ENCODE measurements around the gene PSMD1.
"Not testable (repeated sequence)": the region's sequence is repeated elsewhere in the genome, so short reads cannot be mapped to it uniquely, and the experiment has no call there.

PSMD1 gene

DNA sequence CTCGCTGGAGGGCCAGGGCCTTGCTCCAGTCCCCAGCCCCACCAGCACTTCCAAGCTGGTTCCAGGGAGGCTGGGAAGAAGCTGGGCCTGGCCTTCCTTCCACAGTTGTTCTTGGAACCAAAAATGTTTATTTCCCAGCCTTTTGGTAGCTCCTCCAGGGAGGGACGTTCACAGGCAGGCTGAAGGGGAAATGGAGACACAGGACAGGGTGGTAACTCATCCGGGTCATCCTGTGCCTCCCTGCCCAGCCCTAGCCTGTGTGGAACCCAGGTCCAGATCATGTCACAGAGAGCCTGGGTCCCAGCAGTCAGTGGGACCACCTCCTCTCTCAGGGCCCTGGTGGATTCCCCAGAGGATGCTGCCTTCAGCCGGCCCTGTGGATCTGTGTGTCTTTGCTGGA lies 129.2 kb downstream of the PSMD1 start:
- DNase-seq (ENCODE audit: low read depth in 2 of 2): no peak

DNA sequence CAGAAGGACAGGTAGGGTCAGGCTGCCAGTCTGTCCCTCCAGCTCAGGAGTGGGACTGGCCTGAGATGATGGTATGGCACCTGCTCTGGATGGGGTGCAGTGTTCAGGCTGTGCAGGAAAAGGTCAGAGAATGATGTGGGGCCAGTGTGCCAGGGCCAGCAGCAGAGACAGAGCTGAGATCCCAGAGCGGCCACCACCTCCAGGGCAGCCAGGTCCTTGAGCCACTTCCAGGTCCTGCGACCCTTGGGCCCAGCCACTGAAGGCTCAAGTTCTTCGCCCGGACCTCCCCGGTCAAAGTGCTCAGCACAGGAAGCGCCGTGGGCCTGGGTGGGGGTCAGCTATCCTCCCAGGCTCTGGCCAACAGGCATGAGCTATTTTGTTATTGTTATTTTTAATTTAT lies 129.7 kb downstream of the PSMD1 start:
- no peak for DNase-seq (ENCODE audit: low read depth in 2 of 2)

DNA sequence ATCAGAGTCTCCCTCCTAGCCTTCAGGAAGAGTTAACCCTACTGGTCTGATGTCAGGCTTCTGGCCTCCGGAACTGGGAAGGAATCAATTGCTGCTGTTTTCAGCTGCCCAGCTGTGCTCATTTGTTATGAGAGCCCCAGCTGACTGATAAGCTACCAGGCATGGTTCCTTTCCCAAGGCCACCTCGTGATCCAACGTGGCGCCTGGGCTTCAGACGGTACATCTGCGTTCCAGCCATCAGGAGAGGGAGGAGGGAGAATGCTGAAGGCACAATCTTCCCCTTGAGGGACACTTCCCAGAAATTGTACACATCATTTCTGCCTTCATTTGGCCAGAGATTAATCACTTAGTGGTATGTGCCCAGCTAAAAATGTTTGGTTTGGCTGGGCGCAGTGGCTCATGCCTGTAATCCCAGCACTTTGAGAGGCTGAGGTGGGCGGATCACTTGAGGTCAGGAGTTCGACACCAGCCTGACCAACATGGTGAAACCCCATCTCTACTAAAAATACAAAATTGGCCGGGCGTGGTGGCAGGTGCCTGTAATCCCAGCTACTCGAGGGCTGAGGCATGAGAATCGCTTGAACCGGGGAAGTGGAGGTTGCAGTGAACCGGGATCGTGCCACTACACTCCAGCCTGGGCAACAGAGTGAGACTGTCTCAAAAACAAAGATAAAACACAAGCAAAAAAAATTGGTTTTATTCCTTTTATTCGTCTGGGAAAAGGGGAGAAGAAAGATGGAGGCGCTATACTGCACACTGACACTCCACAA lies 131.3 kb downstream of the PSMD1 start:
- no peak for DNase-seq (ENCODE audit: low read depth in 2 of 2)

DNA sequence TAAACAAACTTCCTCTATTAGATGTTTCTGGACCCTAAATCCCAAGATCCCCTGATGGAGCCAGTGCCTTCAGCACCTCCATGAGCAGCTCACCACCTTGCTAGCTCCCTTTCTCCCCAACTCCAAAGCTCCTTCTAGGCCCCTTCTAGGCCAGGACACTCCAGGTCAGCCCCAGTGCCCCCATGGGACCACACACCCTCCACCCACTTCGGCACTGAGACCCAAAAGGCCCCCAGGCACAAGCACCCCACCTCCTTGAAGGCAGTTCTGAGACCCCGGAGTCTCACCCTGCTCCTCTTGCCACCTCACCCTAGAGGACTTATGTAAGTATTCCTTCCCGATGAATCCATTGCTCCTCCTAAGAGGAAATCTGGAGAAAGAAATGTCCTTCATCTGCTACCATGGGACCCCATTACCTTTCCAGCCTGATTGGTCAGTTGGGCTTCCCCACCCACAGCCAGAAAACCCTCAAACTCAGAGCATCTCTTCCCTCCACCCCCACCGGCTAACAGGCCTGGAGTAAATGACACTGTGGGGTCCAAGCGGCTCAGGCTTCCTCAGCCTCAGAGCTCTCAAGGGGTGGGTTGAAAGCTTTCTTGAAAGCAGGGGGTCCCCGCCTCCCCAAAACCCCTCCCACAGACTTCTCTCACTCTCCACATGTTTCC lies 132.0 kb downstream of the PSMD1 start:
- no peak for DNase-seq (ENCODE audit: low read depth in 2 of 2)

DNA sequence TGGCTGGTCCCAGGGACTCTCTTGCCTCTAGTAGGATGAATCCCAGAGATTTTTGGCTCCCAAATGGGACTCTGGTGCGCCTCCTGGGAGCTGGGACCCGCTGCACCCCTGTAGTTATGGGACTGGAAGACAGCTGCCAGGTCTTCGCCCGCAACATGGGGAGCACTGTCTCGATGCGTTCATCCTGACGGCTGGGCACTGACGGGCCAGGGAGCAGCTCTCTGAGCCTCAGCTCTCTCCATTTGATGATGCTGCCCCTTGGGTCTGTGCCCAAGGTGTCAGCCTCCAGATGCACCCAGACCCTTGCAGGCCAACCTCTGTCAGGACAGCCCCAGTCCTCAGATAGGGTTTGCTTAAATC lies 132.5 kb downstream of the PSMD1 start:
- no peak for DNase-seq (ENCODE audit: low read depth in 2 of 2)

DNA sequence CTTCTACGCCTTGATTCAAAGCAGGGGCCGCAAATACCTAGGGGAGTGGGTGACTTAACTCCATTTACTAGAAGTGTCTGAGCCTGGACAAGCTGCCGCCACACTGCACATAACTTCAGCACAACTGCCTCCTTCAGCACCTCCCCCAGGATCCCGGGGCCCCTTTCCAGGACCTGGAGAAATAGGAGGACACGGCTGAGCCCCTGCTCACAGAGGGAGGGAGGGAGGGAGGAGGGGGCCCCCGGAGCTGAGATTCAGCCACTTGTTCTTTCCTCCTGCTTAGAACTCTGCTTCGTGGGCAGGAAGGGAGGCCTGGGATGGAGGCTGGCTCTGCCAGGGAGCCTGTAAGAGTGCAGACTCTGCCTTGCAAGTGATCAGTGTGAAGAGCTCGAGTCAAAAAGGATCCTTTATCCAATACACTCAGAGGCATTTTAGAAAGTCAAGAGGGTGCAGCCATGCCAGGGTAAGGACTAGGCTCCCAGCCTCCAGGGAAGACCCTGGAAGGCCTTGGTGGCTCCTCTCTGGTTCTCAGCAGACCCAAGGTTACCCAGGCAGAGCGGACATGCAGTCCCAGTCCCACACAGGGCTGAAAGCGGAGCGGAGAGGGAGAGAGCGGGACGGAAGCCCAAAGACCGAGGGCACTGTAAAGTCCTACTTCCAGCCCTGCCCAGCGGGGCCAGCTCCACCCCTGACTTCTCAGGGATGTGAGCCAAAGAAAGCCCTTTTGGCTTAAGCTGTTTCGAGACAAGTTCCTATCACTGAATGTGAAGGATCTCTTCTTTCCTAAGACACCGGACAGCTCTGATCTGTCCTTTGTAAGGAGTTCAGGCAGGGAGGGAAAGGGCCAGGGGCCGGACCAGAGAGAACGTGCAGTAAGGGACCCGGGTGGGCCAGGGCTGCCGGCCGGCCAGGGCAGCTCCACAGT lies 133.2 kb downstream of the PSMD1 start:
- DNase-seq (ENCODE audit: low read depth in 2 of 2): no peak

DNA sequence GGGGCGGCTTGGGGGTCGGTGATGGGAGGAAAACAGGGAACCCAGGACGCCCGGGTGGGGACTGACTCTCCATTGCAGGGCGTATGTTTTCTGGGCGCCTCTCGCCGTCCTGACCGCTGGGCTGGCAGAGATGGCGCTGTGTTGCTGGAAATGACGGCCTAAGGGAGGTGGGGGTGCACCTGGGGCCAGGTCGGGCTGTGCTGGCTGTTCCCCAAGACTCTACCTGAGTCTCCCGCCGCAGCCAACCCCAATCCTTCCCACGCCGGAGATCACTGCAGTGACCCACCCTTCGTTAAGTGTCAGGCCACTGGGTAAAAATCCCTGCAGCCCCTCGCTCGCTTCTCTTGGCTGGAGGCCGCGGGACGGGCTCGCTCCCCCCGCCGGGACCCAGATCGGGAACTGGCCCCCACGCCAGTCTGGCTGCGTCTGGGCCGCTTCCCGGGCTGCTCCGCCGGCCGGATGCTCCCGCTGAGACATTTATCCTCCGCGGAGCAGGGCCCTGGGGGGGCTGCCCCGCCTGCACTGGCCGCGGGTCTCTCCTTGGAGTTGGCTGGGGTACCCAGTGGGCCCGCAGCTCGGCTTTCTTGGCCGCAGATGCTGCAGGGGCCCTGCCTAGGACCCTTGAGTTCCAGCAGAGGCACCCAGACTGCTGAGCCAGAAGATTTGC lies 134.0 kb downstream of the PSMD1 start:
- no peak for DNase-seq (ENCODE audit: low read depth in 2 of 2)

DNA sequence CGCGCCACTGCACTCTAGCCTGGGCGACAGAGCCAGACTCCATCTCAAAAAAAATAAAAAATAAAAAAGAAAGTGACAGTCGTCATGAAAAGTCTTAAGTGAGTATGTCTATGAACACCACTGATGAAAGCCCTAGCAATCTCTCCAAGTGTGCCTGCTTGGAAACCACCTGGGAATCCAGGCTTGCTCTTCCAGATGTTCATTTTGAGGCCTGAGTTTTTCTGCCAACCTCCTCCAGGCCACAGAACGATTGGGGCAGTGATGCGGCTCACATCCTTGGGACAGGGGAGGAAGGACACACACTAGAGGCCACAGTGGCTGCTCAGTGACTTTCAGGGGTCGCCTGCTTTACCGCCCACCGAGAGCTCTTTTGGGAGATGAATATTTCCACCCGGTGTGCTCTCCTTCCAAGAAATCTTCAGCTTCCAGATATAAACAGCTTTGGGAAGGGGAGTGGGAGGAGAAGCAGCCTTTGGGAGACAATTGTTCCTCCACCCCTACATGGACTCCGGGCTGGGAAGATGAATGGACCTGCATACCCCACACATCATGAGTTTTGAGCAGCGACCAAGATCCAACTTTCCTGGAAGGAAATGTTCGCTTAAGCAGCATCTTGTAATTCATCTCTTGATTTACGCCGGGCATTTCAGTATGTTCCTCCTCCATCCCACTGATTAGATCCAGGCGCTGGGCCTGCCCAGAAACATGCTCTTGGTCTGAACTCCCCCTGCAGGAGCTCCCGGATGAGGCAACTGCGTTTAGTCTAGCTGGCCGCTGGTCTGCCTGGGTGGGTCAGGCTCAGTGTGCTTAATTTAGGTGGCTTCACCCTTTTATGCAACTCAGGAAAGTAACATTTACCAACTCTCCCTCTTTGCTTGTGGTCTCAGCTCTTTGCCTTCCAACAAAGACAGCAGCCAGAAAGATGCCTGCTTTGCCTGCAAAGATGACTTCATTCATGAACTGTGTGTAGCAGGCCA lies 135.5 kb downstream of the PSMD1 start:
- DNase-seq (ENCODE audit: low read depth in 2 of 2): peak; percentile 81 to 82

DNA sequence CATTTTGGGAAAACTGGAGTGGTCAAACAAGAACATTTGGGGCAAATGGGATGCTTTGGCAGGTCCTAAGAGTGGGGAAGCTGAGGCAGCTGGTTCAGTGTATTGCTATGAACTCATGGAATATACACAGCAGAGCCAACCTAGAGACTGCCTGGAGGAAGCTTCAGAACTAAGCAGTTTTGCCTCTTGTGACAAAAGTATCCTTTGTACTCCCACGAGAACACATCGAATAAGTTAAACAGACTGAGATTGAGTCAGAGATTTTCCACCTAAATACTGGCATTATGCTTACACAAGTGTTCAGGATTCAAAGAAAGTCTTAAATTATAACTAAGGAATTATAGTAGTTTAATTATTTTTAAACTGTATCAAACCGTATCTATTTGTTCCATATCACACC lies 136.5 kb downstream of the PSMD1 start:
- no peak for DNase-seq (ENCODE audit: low read depth in 2 of 2)

DNA sequence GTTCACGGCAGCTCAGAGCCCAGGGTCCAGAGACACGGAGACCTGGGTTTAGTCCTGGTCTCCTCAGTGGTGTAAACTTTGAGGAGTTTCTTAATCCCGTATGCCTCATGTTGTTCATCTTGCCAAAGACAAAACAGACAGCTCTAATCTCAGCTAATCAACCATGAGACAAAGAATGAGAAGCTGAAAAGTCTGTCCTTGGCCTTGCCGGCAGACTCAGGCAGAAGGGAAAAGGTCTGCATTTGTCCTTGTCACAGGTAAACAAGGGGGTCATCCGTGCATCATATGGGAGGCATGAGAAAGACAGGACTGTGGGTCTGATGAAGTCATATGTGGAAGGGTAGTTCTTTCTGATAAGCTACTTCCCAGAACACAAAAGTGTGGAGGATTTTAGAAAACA lies 139.9 kb downstream of the PSMD1 start:
- no peak for DNase-seq (ENCODE audit: low read depth in 2 of 2)

DNA sequence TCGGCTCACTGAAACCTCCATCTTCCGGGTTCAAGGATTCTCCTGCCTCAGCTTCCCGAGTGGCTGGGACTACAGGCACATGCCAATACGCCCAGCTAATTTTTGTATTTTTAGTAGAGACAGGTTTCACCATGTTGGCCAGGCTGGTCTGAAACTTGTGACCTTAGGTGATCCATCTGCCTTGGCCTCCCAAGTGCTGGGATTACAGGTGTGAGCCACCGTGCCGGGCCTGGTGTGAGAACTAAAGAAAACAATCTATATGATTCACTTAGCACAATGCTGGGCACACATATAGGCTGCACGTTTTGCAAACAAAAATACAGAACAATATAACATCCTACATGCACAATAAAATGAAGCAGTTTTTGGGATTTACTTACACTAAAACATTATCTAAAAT lies 140.5 kb downstream of the PSMD1 start:
- not testable (repeated sequence) for DNase-seq (ENCODE audit: low read depth in 2 of 2)

DNA sequence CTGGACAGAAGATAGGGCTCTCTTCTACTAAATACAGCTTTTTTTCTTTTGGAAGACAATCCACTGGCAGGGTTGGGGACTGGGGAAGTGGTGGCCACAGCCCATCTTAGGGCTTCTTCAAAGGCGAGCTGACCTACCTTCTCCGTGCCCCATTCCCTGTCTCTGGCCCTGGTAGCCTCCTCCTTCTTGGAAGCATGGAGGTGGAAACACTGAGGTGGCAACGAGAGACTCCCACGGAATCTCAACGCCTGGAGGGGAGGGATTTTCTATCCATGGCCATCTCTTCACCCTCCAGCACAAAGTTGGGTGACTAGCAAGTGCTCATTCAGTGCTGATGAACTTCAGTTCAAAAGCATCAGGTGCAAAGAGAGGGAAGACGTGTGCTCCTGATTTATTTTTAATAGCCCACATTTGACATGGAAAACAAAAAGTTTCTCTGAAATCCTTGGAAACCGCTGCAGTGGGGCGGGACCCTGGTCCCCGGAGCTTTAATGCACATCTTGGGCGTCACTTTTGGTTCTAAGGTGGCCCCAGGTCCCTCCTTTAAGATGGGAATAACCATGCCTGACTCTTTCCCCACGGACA lies 141.1 kb downstream of the PSMD1 start:
- no peak for DNase-seq (ENCODE audit: low read depth in 2 of 2)

DNA sequence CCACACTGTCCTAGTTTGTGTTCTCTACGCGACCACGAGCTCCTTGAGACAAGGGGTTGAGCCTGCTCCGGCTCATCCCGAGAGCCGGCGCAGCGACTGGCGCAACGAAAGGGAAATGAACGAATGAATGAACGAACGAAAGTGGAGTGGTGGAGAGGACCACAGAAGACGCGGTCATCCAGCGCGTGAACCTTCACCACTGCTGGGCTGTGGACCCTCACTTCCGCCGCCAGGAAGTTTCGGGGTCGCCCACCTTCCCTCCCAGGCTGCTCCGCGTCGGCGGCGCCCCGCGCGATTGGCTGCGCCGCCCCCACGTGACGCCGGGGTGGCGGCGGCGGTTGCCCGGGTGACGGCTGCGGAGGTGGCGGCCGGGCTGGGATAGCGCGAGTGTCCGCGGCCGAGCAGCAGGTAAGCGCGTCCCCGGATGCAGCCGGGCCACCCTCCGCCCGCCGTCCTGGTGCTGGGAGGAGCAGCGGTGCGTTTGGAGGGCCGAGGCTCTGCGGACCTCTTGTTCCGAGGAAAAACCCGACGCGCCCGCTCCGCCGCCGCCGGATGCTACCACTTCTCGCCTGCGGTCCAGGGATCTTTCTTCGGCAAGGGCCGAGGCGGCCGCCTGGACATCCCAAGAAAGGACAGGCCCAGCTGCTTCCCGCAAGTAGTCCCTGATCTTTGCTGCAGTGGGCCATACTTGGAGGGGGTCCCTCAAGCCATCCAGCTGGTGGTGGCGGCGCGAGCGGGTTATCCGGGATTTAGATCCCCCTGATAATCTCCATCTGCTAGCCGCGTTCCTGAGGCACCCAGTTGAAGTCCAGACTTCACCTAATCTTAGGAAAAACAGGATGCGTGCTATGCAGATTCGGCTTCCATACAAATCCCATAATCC lies 141.9 kb downstream of the PSMD1 start, which contains the start of gene ARMC9:
TSS of gene ARMC9 (plus strand) at position 341 of the 883 bp plus-strand sequence. CDS start 7,608 bp downstream, outside the sequence.
- DNase-seq (ENCODE audit: low read depth in 2 of 2): peak in 1 of 2 experiments; percentile 21

DNA sequence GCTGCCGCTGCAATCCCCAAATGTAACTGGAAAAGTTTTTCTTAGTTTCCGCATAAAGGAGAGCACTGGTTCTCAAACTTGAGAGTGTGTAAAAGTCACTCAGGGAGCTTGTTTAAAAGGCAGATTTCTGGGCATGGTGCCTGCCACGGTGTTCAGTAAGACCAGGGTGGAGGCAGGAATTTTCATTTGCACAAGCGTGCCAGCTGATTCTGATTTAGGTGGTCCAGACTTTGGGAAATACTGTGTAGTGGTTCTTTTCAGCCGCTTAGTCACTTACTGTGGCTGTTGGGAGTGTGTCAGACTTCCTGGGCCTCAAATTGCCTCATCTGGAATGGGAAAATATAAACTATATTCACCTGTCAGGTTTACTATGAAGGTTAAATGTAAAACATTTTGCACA lies 142.6 kb downstream of the PSMD1 start:
- DNase-seq (ENCODE audit: low read depth in 2 of 2): peak in 1 of 2 experiments; percentile 20

DNA sequence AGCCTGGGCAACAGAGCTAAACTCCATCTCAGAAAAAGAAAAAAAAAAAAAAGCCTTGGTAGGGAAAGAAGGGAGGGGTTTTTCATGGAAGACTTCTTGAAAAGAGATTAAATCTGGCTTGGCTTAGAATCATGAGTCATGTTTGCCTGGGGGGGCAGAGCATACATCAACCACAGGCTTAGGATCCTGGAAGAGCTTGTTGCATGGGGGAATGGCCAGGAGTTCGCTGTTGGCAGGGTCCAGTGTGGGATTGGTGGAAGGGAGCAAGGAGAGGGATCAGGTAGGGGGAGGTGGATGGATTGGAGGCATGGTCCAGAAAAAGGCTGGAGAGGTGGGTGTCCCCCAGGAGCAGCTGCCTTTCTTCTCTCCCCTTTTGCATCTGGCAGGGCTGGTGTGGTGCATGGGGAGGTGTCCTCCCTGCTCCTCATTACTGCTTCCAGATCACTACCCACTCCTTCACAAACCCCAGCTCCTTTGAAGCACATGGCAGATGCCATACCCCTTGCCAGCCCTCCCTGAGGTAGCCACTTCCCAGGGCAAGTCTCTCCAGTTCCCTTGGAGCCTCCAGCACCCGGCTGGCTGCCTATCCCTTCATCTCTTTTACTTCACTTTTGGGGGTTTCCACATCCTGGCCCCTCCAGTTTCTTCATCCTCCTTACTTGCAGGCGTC lies 144.3 kb downstream of the PSMD1 start:
- DNase-seq (ENCODE audit: low read depth in 2 of 2): peak in 1 of 2 experiments; percentile 14

DNA sequence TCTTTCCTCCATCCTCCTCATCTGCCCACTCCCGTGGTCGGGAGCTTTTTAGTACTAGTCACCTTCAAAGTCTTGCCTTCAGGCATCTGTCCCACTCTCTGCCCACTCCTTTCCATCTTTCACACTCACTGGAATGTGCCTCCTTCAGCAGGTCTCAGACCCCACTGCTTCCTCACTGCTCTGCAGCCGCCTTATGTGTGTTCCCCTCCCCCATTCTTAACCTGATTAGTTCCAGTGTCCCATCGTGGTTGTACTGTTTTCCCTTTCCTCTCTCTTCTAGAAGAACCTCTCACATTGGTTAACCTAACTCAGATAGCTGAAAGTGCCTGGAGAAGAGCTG lies 144.8 kb downstream of the PSMD1 start:
- no peak for DNase-seq (ENCODE audit: low read depth in 2 of 2)

DNA sequence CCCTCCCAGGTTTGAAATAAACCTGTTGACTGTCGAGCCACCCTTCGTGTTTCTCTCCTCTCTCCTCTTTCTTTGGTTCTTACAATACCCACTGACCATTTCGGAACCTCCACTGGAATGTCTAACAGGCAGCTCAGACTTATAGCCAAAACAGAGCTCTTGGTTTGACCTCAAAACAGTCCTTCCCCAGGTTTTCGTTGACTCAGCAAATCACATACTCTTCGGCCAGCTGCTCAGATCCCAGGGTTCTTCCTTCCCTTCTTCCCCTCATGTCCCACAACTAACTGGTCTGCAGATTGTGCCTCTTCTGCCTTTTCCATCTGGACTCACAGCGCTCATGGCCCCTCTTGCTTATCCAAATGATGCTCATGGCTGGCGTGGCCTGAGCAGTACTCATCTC lies 146.4 kb downstream of the PSMD1 start:
- no peak for DNase-seq (ENCODE audit: low read depth in 2 of 2)

DNA sequence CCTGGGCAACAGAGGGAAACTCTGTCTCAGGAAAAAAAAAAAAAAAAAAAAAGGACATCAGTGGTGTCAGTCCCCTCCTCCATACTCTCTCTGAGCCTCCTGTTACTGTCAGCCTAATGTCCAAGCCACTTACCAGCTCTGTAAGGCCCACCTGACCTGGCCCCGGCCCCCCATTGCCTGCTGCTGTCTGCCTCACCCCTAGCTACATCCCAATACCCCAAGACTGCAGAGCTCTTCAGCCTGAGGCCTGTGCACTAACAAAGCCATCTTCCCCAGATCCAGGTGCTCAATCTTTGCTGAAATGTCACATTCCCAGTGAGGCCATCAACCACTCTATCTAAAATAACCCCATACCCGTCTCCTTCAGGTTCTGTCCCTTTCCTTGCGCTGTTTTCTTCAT lies 147.5 kb downstream of the PSMD1 start:
- no peak for DNase-seq (ENCODE audit: low read depth in 2 of 2)

DNA sequence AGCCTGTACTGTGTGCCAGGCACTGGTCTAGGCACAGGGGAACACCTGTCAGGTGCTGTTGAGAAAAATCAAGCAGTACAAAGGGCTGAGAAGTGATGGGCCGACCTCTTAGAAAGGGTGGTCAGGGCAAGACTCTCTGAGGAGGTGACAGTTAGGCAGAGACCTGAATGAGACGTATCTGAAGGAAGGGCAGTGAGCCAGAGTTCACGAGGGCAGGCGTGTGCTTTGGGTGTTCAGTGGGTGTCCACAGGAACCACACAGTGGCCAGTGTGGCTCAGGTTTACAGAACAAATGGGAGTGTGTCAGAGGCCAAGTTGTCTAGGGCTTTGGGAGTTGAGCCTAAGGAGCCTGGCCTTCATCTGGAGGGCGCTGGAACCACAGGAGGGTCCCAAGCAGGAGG lies 147.9 kb downstream of the PSMD1 start:
- DNase-seq (ENCODE audit: low read depth in 2 of 2): no peak
